ENCODE measurements around the gene TMEM140.

Gene TMEM140

GRCh38 chr7:135189961-135190360 lies 42.1 kb downstream of the TMEM140 start:
- H3K9me3 ChIP-seq (ENCODE audit: severe bottlenecking) = no peaks in the 10 kb centered on the region
- ATAC-seq (ENCODE audit: low read depth) = no peak
- no peak overlapping the region for H3K4me3 ChIP-seq (ENCODE audit: severe bottlenecking)
- TF ChIP-seq, protein P1, sequence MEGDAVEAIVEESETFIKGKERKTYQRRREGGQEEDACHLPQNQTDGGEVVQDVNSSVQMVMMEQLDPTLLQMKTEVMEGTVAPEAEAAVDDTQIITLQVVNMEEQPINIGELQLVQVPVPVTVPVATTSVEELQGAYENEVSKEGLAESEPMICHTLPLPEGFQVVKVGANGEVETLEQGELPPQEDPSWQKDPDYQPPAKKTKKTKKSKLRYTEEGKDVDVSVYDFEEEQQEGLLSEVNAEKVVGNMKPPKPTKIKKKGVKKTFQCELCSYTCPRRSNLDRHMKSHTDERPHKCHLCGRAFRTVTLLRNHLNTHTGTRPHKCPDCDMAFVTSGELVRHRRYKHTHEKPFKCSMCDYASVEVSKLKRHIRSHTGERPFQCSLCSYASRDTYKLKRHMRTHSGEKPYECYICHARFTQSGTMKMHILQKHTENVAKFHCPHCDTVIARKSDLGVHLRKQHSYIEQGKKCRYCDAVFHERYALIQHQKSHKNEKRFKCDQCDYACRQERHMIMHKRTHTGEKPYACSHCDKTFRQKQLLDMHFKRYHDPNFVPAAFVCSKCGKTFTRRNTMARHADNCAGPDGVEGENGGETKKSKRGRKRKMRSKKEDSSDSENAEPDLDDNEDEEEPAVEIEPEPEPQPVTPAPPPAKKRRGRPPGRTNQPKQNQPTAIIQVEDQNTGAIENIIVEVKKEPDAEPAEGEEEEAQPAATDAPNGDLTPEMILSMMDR (IDR thresholded peaks at IDR 0.05; ENCODE audit: poor library complexity, severe bottlenecking) = no peak
- H3K36me3 ChIP-seq (ENCODE audit: low read depth) = peaks cover 74% of the 10 kb centered on the region
- DNase-seq (ENCODE audit: low spot score) = no peak
- peak overlapping the region; percentile 17 for H3K27ac ChIP-seq (ENCODE audit: poor library complexity, severe bottlenecking)
- peaks cover 13% of the 10 kb centered on the region for H3K4me1 ChIP-seq (ENCODE audit: insufficient read depth, poor library complexity, severe bottlenecking)
- H3K27me3 ChIP-seq (ENCODE audit: insufficient read depth, poor library complexity, severe bottlenecking) = no peaks in the 10 kb centered on the region

DNA sequence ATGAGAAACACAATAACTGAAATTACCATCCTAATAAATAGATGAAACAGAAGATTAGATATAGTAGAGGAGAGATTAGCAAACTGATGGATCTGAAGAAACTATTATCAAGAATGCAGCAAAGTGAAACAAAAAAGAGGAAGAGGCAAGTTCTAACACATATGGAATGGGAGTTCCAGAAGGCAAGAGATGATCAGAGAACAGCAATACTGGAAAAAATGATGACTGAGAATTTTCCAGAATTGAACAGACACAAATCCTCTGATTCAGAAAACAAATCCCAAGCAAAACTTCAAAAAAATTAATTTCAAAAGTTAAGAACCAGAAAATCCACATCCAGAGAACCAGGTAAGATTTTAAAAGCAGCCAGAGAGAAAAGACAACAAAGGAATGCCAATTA lies 42.8 kb downstream of the TMEM140 start:
- DNase-seq (ENCODE audit: low spot score) = no peak
- H3K4me1 ChIP-seq (ENCODE audit: insufficient read depth, poor library complexity, severe bottlenecking) = peaks cover 13% of the 10 kb centered on the region
- no peaks in the 10 kb centered on the region for H3K27me3 ChIP-seq (ENCODE audit: insufficient read depth, poor library complexity, severe bottlenecking)
- no peak overlapping the region for H3K4me3 ChIP-seq (ENCODE audit: severe bottlenecking)
- H3K9me3 ChIP-seq (ENCODE audit: severe bottlenecking) = no peaks in the 10 kb centered on the region
- peak overlapping the region; percentile 17 for H3K27ac ChIP-seq (ENCODE audit: poor library complexity, severe bottlenecking)
- TF ChIP-seq, protein P1 (IDR thresholded peaks at IDR 0.05; ENCODE audit: poor library complexity, severe bottlenecking) = no peak
- ATAC-seq (ENCODE audit: low read depth) = no peak
- H3K36me3 ChIP-seq (ENCODE audit: low read depth) = peaks cover 74% of the 10 kb centered on the region

DNA sequence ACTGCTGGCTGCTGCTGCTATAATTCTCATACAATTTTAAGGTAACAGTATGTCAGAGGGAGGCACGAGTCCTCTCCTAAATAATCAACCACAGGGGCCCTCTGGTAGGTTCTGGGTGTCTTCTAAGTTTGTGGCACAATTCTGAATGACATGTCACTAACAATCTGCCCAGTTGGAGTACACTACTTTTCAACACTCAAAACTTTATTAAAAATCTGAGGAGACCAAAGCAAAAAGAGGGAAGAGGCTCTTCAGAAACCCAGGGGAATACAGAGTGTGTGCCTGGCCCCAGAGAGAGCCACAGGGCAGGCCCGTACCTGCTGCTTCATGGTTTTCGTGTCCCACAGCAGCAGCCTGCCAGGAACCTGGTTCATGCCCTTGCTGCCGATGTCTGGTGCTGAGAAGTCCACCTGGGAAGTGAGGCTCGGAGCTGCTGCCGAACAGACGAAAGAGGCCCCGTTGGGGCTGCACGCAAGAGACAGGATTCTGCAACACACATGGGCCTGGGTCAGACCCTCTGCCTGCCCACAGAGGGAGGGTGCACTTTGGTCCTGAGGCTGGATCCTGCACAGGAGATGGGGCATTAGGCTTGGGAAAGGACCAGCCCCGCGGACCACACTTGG lies 45.2 kb downstream of the TMEM140 start:
- DNase-seq (ENCODE audit: low spot score) (no peak), ATAC-seq (ENCODE audit: low read depth) (peak; percentile 40; the same call in 1 of the 3 replicates)
- Histone ChIP-seq H3K9me3 (ENCODE audit: severe bottlenecking) (no peaks in the 10 kb centered on the region), H3K4me1 (ENCODE audit: insufficient read depth, poor library complexity, severe bottlenecking) (peaks cover 13% of the 10 kb centered on the region), H3K4me3 (ENCODE audit: severe bottlenecking) (no peak overlapping the region), H3K27me3 (ENCODE audit: insufficient read depth, poor library complexity, severe bottlenecking) (no peaks in the 10 kb centered on the region), H3K27ac (ENCODE audit: poor library complexity, severe bottlenecking) (peak overlapping the region; percentile 9), H3K36me3 (ENCODE audit: low read depth) (peaks cover 63% of the 10 kb centered on the region)
- TF ChIP-seq, protein P1 (IDR thresholded peaks at IDR 0.05; ENCODE audit: poor library complexity, severe bottlenecking) = no peak

GRCh38 chr7:135193615-135194081 lies 45.8 kb downstream of the TMEM140 start:
- Histone ChIP-seq H3K27me3 (ENCODE audit: insufficient read depth, poor library complexity, severe bottlenecking) (no peaks in the 10 kb centered on the region), H3K4me1 (ENCODE audit: insufficient read depth, poor library complexity, severe bottlenecking) (peaks cover 13% of the 10 kb centered on the region), H3K36me3 (ENCODE audit: low read depth) (peaks cover 61% of the 10 kb centered on the region), H3K4me3 (ENCODE audit: severe bottlenecking) (no peak overlapping the region), H3K27ac (ENCODE audit: poor library complexity, severe bottlenecking) (peak overlapping the region; percentile 9), H3K9me3 (ENCODE audit: severe bottlenecking) (no peaks in the 10 kb centered on the region)
- ATAC-seq (ENCODE audit: low read depth) (peak; percentile 53; the same call in 1 of the 3 replicates), DNase-seq (ENCODE audit: low spot score) (no peak)
- TF ChIP-seq, protein P1 (IDR thresholded peaks at IDR 0.05; ENCODE audit: poor library complexity, severe bottlenecking) = no peak

DNA sequence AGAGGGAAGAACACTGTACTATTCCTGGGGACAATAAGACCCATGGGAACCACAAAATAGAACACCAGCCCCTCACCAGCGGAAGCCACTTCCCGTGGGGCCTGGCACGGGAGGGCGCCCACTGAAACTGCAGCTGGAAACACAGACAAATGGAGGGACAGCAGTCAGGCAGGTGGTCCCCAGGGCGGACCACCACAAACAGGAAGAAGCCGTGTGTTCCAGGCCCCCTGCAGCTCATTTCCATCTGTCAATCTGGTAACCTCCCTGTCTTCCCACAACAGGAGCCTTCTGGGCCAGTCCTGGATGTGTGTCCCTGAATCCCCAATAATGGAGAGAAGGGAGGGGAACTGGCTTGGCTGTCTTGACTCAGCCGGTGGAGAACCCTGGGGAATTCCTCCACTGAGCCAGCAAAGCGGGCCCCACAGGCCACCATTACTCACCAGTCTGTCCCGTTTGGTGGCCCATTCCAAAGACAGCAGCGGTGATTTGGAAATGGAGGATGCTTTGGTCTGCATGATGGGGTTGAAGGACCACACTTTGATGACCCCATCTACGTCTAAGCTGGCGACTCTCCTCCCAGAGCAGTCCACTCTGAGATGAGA lies 46.7 kb downstream of the TMEM140 start:
- Histone ChIP-seq H3K4me3 (ENCODE audit: severe bottlenecking) (no peak overlapping the region), H3K27me3 (ENCODE audit: insufficient read depth, poor library complexity, severe bottlenecking) (no peaks in the 10 kb centered on the region), H3K36me3 (ENCODE audit: low read depth) (peaks cover 61% of the 10 kb centered on the region), H3K4me1 (ENCODE audit: insufficient read depth, poor library complexity, severe bottlenecking) (peaks cover 13% of the 10 kb centered on the region), H3K27ac (ENCODE audit: poor library complexity, severe bottlenecking) (no peak overlapping the region), H3K9me3 (ENCODE audit: severe bottlenecking) (no peaks in the 10 kb centered on the region)
- TF ChIP-seq, protein P1 (IDR thresholded peaks at IDR 0.05; ENCODE audit: poor library complexity, severe bottlenecking) = no peak
- ATAC-seq (ENCODE audit: low read depth) (no peak), DNase-seq (ENCODE audit: low spot score) (no peak)
